Hepatocyte (in vitro differentiated cells): ENCODE results near the gene AURKAIP1.

ENCODE experiments used
- CTCF ChIP-seq: fragments of 200-600 bp; sonication (generic); IDR thresholded peaks from 2 replicates; pipeline ENCODE4 v1.5.1; 2016; ENCODE audit warnings: antibody characterized with exemption, mild to moderate bottlenecking; ENCODE audit not compliant: poor library complexity
- EZH2 ChIP-seq: fragments of 200-600 bp; sonication (generic); IDR thresholded peaks from 2 replicates; pipeline ENCODE4 v1.6.1; 2016; ENCODE audit warnings: antibody characterized with exemption, mild to moderate bottlenecking, borderline replicate concordance

- no peak for TF ChIP-seq CTCF
- no peak for TF ChIP-seq EZH2
These were observed 38.6 kb downstream of the AURKAIP1 start for GRCh38 chr1:1336446-1336845.
